K562 (cell line): Measurements from ENCODE around the gene TRNP1. TPM values are rescaled to one million over a fixed set of nuclear protein-coding genes. Genes with fewer than 3 reads are reported as not detected.

Experiments
- ARID1B ChIP-seq: fragments of 450-650 bp; IDR thresholded peaks from 2 replicates; pipeline ENCODE4 v1.6.1; 2016; ENCODE audit warnings: antibody characterized with exemption, mild to moderate bottlenecking, inconsistent platforms
- ATF3 ChIP-seq, 2 experiments: fragments of 450-650 bp in 1 of 2; sonication (generic) in 1 of 2; formaldehyde crosslinking in 1 of 2; IDR thresholded peaks in 1 of 2; conservative IDR thresholded peaks in 1 of 2; 2 replicates each; pipeline versions ENCODE4 v1.6.1 to v1.8.1; 2016 to 2023; ENCODE audit warnings: mild to moderate bottlenecking in 2 of 2, moderate library complexity in 2 of 2, inconsistent platforms in 1 of 2, missing genetic modification reagents in 1 of 2
- BACH1 ChIP-seq: fragments of 200-800 bp; sonication (Bioruptor generic); IDR thresholded peaks from 2 replicates; pipeline ENCODE4 v1.6.1; 2016; ENCODE audit warnings: missing genetic modification characterization, missing compliant biosample characterization
- BCLAF1 ChIP-seq, 2 experiments: fragments of 450-650 bp in 1 of 2; IDR thresholded peaks; 2 replicates each; pipeline ENCODE4 v1.6.1; 2011 to 2017; ENCODE audit warnings: low read depth in 2 of 2, antibody characterized with exemption in 1 of 2, borderline replicate concordance in 1 of 2, low read length in 1 of 2, mild to moderate bottlenecking in 1 of 2, mixed read lengths in 1 of 2; ENCODE audit not compliant: control insufficient read depth in 1 of 2
- CBFA2T2 ChIP-seq: fragments of 450-650 bp; conservative IDR thresholded peaks from 2 replicates; pipeline ENCODE4 v1.6.1; 2017; ENCODE audit warnings: mild to moderate bottlenecking
- CBFA2T3 ChIP-seq: fragments of 450-650 bp; IDR thresholded peaks from 2 replicates; pipeline ENCODE4 v1.6.1; 2017
- CEBPB ChIP-seq: fragments of 450-650 bp; IDR thresholded peaks from 2 replicates; pipeline ENCODE4 v1.6.1; 2016; ENCODE audit warnings: missing genetic modification characterization, missing compliant biosample characterization
- CTBP1 ChIP-seq: fragments of 450-650 bp; IDR thresholded peaks from 2 replicates; pipeline ENCODE4 v1.6.1; 2016; ENCODE audit warnings: borderline replicate concordance
- DPF2 ChIP-seq: fragments of 450-650 bp; IDR thresholded peaks from 2 replicates; pipeline ENCODE4 v1.6.1; 2016
- HDAC1 ChIP-seq, 2 experiments: fragments of 450-650 bp; IDR thresholded peaks; 2 replicates each; pipeline ENCODE4 v1.6.1; 2016 to 2017; ENCODE audit warnings: inconsistent platforms in 1 of 2, mild to moderate bottlenecking in 1 of 2, moderate library complexity in 1 of 2
- JUND ChIP-seq, 2 experiments: IDR thresholded peaks; 2 replicates in 1 of 2; 3 replicates in 1 of 2; pipeline ENCODE4 v1.6.1; 2011; ENCODE audit warnings: borderline replicate concordance in 2 of 2, low read depth in 2 of 2, low read length in 2 of 2, improper control_type of control experiment in 1 of 2, missing biosample characterization in 1 of 2, missing genetic modification characterization in 1 of 2, missing genetic modification reagents in 1 of 2
- MAX ChIP-seq: sonication (generic); formaldehyde crosslinking; IDR thresholded peaks from 2 replicates; pipeline ENCODE4 v1.9.0; 2022; ENCODE audit warnings: mild to moderate bottlenecking, missing genetic modification reagents
- POLR2AphosphoS5 ChIP-seq: IDR thresholded peaks from 2 replicates; pipeline ENCODE4 v1.6.1; 2011; ENCODE audit warnings: mild to moderate bottlenecking, low read depth, low read length, moderate library complexity; ENCODE audit not compliant: control insufficient read depth, insufficient read depth
- RAD21 ChIP-seq, 2 experiments: fragments of 250-450 bp in 1 of 2; fragments of 450-650 bp in 1 of 2; sonication (Bioruptor Pico) in 1 of 2; formaldehyde crosslinking in 1 of 2; IDR thresholded peaks in 1 of 2; conservative IDR thresholded peaks in 1 of 2; 2 replicates each; pipeline versions ENCODE4 v1.4.0 to v1.8.0; 2020 to 2022; ENCODE audit warnings: mild to moderate bottlenecking in 2 of 2, moderate library complexity in 1 of 2
- RBM39 ChIP-seq: fragments of 200-400 bp; formaldehyde crosslinking; optimal IDR thresholded peaks from 2 replicates; pipeline ENCODE3; 2018; ENCODE audit warnings: low read depth, low read length
- SMARCE1 ChIP-seq: fragments of 450-650 bp; IDR thresholded peaks from 2 replicates; pipeline ENCODE4 v1.7.1; 2016; ENCODE audit warnings: mild to moderate bottlenecking
- ZNF280A ChIP-seq: fragments of 450-650 bp; IDR thresholded peaks from 2 replicates; pipeline ENCODE4 v1.6.1; 2018; ENCODE audit warnings: mild to moderate bottlenecking, low read depth; ENCODE audit not compliant: partially characterized antibody
- ZNF740 ChIP-seq, 3 experiments: fragments of 200-800 bp in 1 of 3; sonication (Bioruptor generic) in 1 of 3; sonication (generic) in 1 of 3; formaldehyde crosslinking in 1 of 3; IDR thresholded peaks; 2 replicates each; pipeline versions ENCODE4 v1.6.1 to v1.8.0; 2016 to 2022; ENCODE audit warnings: mild to moderate bottlenecking in 2 of 3, missing compliant biosample characterization in 2 of 3, missing genetic modification characterization in 2 of 3, missing genetic modification reagents in 1 of 3
- polyA plus RNA-seq, 8 experiments: library from polyadenylated mRNA; depleted of rRNA in 4 of 8; stranded (reverse) in 5 of 8; unstranded in 3 of 8; fragments of >200 nt; fragmentation: Nextera tagmentation in 2 of 8; fragmentation: Illumina TruSeq in 1 of 8; extraction: Ambion mirVana in 2 of 8; extraction: Trizol in 1 of 8; gene quantifications; 2 replicates each; pipeline versions ENCODE4 v1.2.1 to v1.2.3, GENCODE V29; 2011 to 2014; ENCODE audit warnings: inconsistent platforms in 1 of 8, missing spikeins in 1 of 8
- total RNA-seq, 7 experiments: library from RNA; depleted of rRNA in 6 of 7; stranded (reverse); fragments of >200 nt in 6 of 7; fragmentation: Illumina TruSeq in 2 of 7; extraction: Trizol in 2 of 7; gene quantifications; 2 replicates each; pipeline versions ENCODE4 v1.2.1 to v1.2.3, GENCODE V29; 2011 to 2021; ENCODE audit warnings: low replicate concordance in 1 of 7

The TRNP1 gene
- total and polyA plus RNA-seq, 9 of the 15 experiments (the other 6 are each of a cell fraction or from before 2014, with no cell fraction given) = 0.03 to 1.3 (median 0.95) TPM

DNA sequence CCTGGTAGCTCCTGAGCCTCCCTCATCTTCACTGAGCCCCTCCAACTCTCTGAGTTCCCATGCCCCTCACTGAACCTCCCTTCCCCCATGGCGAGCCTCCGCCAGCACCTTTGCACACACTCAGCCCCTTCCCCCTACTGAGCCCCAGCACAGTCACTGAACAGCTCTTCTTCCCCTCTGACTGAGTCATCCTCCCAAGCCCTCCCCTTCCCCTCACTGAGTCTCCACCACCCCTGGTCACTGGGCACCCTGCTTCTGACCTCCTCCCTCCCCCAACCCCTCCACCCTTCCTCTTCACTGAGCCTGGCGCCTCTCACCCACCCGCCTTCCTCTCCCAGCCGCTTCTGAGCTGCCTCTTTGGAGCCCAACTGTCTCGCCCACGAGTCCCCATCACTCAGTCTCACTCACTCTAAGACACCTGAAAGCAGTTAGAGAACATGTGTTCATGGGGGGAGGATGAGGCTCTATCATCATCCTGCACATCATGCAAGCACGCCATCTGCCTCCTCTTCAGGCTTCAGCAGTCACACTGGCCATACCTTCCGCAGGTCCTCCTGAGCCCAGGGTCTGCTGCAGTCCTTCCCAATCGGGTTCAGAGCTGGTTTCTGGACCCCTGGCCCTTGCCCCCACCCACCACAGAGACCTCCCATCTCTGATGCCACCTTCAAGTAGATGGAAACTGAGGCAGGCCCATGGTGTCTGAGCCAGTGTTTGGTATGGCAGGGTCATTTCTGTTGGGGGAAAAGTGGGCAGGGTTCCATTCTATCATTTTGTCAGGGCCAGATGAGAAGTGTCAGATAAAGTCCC is 2.0 kb upstream of the TRNP1 start (continued):
- 0 out of 2 replicates have a peak, but pooled peaks have one; percentile 40 for TF ChIP-seq POLR2AphosphoS5
- peak; percentile 39; the same call in 1 of the 2 replicates for TF ChIP-seq SMARCE1
- no peak for TF ChIP-seq RBM39
- TF ChIP-seq DPF2 = peak; percentile 37; the same call in 1 of the 2 replicates
- no peak for TF ChIP-seq BCLAF1 (IDR thresholded peaks at IDR 0.05; ENCODE audit: borderline replicate concordance in 1 of 2, control insufficient read depth in 1 of 2, low read depth in 2 of 2, low read length in 1 of 2)
- peak in 1 of 2 experiments; percentile 56; a peak in 2 of 4 replicates for TF ChIP-seq HDAC1 (IDR thresholded peaks at IDR 0.05)
- peak; percentile 67 for TF ChIP-seq MAX
- no peak for TF ChIP-seq CEBPB (tag)
- TF ChIP-seq ATF3 (IDR thresholded peaks at IDR 0.05) = peak; percentile 65
- no peak for TF ChIP-seq ATF3 (CRISPR knock-in tag; conservative IDR thresholded peaks at IDR 0.05)
- TF ChIP-seq CTBP1 = peak; percentile 59
- peak in 1 of 2 experiments; percentile 27; a peak in 1 of 4 replicates for TF ChIP-seq RAD21 (CRISPR knock-in tag; conservative IDR thresholded peaks at IDR 0.05 in 1 of 2, IDR thresholded peaks at IDR 0.05 in 1 of 2)
- TF ChIP-seq JUND (IDR thresholded peaks at IDR 0.05; ENCODE audit: borderline replicate concordance, low read depth, low read length) = peak; percentile 35; the same call in 1 of the 2 replicates
- TF ChIP-seq JUND (tag; IDR thresholded peaks at IDR 0.05; ENCODE audit: borderline replicate concordance, low read depth, low read length) = no peak
- peak; percentile 74; the same call in 1 of the 2 replicates for TF ChIP-seq ZNF740 (CRISPR knock-in tag; IDR thresholded peaks at IDR 0.05)
- no peak for TF ChIP-seq ZNF740 (tag; IDR thresholded peaks at IDR 0.05)
- peak; percentile 40; the same call in 1 of the 2 replicates for TF ChIP-seq ARID1B
- TF ChIP-seq BACH1 = no peak
- TF ChIP-seq CBFA2T2 = peak; percentile 64
- TF ChIP-seq ZNF280A = peak; percentile 12
- TF ChIP-seq CBFA2T3 = peak; percentile 71
